Measurements from ENCODE around the gene PROSER3.

DNA sequence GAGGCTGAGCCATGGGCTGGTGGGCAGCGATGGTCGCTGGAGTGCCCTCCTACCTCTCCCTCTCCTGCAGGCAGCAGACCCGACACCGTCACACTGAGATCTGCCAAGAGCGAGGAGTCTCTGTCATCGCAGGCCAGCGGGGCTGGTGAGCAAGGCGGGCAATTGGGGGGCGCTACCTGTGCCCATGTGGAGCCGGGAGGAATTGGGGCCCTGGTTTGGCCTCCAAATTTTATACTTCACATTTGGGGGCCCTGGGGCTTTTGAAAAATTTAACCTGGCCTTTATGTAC lies 27.3 kb downstream of the PROSER3 start:
- TF ChIP-seq TAF1 (IDR thresholded peaks at IDR 0.05; ENCODE audit: low read depth): no peak
- TF ChIP-seq NFIC (IDR thresholded peaks at IDR 0.05): no peak
- no peak for TF ChIP-seq EP300 (IDR thresholded peaks at IDR 0.05; ENCODE audit: borderline replicate concordance)
- no peak for TF ChIP-seq YY1 (IDR thresholded peaks at IDR 0.05; ENCODE audit: low read depth)
- TF ChIP-seq, protein P1, sequence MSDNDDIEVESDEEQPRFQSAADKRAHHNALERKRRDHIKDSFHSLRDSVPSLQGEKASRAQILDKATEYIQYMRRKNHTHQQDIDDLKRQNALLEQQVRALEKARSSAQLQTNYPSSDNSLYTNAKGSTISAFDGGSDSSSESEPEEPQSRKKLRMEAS (IDR thresholded peaks at IDR 0.05): no peak
- no peak for TF ChIP-seq RAD21 (IDR thresholded peaks at IDR 0.05; ENCODE audit: low read depth)
- TF ChIP-seq, protein P2, sequence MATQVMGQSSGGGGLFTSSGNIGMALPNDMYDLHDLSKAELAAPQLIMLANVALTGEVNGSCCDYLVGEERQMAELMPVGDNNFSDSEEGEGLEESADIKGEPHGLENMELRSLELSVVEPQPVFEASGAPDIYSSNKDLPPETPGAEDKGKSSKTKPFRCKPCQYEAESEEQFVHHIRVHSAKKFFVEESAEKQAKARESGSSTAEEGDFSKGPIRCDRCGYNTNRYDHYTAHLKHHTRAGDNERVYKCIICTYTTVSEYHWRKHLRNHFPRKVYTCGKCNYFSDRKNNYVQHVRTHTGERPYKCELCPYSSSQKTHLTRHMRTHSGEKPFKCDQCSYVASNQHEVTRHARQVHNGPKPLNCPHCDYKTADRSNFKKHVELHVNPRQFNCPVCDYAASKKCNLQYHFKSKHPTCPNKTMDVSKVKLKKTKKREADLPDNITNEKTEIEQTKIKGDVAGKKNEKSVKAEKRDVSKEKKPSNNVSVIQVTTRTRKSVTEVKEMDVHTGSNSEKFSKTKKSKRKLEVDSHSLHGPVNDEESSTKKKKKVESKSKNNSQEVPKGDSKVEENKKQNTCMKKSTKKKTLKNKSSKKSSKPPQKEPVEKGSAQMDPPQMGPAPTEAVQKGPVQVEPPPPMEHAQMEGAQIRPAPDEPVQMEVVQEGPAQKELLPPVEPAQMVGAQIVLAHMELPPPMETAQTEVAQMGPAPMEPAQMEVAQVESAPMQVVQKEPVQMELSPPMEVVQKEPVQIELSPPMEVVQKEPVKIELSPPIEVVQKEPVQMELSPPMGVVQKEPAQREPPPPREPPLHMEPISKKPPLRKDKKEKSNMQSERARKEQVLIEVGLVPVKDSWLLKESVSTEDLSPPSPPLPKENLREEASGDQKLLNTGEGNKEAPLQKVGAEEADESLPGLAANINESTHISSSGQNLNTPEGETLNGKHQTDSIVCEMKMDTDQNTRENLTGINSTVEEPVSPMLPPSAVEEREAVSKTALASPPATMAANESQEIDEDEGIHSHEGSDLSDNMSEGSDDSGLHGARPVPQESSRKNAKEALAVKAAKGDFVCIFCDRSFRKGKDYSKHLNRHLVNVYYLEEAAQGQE (IDR thresholded peaks at IDR 0.05; ENCODE audit: low read depth): no peak
- TF ChIP-seq EGR1 (IDR thresholded peaks at IDR 0.05): no peak

All from Ishikawa (cell line).